HG02678 (cell line): ENCODE data around the gene AGAP9.
"Not testable (repeated sequence)": the region's sequence is repeated elsewhere in the genome, so short reads cannot be mapped to it uniquely, and the experiment has no call there.

Experiments used
- ATAC-seq: cut with Tn5 transposase; IDR thresholded peaks from one replicate; pipeline ENCODE4 v1.9.1; 2021; ENCODE audit warnings: mild to moderate bottlenecking, moderate library complexity; ENCODE audit not compliant: unreplicated experiment

The AGAP9 gene

DNA sequence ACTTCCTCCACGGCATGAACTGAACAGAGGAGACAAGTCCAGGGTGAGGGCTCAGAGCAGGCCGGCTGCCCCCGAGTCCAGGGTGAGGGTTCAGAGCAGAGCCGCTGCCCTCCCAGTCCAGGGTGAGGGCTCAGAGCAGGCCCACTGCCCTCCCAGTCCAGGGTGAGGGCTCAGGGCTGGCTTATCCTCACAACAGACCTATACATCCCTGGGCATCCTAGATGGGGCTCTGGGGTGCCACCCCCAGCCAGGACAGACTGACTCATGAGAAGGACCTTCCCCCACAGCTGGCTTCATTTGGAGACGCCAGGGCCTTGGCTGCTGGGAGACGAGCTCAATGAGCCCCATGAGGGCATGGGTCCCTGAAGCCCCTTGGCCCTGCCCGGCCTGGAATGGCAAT, 33.8 kb downstream of the AGAP9 start:
- not testable (repeated sequence) for ATAC-seq

DNA sequence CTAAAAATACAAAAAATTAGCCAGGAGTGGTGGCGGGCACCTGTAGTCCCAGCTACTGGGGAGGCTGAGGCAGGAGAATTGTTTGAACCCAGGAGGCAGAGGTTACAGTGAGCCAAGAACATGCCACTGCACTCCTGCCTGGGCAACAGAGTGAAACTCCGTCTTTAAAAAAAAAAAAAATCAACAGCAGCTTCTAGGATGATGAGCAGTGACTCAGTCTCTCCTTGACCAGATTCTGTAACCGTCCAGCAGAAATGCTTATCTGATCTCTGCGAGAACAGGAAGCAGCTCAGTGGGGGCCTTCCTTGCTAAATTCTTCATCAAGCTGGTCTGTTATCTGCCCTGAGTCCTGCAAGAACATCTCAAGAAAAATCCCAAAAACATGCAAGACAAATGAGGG, 37.5 kb downstream of the AGAP9 start:
- not testable (repeated sequence) for ATAC-seq

DNA sequence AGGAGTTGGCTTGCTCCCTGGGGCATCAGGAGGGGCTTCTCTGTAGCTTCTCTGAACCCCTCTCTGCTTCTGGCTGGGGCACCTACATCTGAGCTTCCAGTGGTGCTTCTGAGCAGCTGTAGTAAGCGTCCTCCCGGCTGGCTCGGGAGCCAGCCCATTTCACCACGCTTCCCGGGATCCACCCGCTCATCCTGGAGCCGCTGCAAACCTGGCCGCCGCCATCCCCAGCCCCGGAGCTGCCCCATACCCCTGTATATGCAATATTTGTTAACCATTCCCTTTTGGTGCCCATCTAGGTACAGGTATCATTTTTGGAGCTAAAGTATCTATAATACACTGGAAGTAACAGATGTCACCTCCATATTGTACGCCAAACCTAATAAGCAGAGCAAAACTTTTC, 38.7 kb downstream of the AGAP9 start:
- ATAC-seq: not testable (repeated sequence)

DNA sequence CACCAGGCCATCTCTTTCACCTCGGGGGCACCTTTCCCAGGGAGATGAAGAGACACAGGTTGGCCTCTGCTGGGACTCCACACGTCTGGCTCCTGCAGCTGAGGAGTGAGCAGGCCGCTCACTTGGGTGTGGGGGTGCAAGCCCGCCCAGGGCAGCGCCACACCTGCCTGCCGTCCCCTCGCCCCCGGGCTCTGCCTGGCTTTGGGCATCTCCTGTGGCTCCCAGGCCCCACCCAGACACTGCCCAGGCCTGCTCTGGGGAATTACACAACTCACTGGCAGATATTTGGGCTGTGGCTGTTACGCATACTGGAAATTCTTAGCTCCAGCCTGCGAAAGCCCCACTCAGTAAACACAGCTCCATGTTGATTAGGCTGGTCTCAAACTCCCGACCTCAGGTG, 39.5 kb downstream of the AGAP9 start, which contains the start of gene ANXA8:
TSS of gene ANXA8 (minus strand) at position 193 of the 400 bp plus-strand sequence. CDS start at position 11, 182 bp downstream.
- ATAC-seq: not testable (repeated sequence)

DNA sequence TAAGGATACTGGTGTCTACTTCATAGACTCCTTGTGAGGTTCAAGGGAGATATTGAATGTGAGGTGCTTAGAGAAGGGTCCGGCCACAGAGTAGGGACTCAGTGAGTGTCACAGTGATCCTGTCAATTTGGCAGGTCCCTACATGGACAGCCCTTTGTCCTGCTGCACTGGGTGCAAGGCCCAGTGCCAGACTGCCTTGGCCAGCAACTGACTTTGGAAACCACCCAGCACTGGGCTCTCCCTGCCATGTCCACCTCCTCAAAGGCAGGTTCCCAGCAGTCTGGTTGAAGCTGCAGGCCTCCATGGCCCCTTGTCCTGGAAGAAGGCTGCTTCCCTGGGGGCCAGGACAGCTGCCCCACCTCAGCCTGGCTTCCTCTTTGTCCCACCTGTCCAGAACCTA, 41.1 kb downstream of the AGAP9 start:
- ATAC-seq: not testable (repeated sequence)

DNA sequence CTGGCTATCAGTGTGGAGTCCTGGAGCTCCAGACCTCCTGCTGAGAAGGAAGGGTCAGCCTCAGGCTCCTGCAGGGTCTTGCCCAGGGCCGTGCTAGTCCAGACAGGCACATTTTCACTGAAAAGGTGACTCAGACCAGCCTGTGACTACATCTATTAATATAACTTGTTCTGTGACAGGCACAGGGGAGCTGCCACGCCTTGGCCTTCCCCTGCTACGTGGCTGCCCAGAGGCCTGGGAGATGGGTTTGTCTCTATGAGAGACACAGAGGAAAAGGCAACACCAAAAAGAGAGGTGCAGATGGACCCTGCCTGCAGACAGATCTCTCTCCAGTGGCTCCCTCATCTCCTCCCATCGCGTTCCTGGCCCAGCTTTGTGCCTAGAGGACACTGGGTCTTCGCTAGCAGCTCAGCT, 41.7 kb downstream of the AGAP9 start:
- not testable (repeated sequence) for ATAC-seq

DNA sequence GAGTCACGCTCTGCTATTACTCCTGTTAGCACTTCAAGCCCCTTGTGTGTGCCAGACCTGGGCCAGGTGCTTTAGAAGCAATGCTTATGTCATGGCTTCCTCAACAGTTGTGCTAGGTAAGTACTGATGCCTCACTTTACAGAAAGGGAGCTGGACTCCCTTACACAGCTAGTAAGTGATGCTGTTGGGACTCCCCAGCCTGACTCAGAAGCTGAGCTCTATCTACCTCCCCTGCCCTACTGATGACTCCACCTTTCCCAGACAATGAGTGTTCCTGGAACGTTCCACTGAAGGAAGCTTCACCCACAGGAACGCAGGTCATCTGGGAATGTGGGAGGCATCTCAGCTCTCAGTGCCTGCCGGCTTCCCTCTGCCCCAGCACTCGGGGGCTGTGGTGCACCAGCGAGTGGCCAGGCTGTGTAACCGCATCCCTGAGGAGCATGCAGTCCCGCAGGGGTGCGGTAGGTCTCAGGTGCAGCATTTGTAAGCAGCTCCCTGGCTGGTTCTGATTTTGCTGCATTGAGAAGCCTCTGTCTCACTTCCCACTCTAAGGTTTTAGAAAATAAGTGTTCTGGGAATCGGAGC, 42.2 kb downstream of the AGAP9 start:
- not testable (repeated sequence) for ATAC-seq

DNA sequence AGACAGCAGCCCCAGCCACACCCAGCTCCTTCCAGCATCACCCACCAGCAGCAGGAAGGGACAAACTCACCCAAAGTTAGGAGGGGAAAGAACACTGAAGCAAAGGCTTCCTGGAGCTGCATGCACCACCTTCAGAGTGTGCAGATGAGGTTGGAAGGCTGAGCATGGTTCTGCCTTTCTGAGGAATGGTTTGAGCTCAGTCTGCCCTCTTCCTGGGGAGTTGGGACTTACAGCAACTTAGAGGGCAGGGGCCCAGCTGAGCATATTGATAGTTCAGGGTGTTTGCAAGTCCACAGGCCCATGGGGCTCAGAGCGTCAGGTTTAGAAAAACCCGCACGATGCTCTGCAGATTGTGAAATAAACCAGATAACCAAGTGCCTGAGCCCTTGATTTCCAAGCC, 43.3 kb downstream of the AGAP9 start:
- not testable (repeated sequence) for ATAC-seq

DNA sequence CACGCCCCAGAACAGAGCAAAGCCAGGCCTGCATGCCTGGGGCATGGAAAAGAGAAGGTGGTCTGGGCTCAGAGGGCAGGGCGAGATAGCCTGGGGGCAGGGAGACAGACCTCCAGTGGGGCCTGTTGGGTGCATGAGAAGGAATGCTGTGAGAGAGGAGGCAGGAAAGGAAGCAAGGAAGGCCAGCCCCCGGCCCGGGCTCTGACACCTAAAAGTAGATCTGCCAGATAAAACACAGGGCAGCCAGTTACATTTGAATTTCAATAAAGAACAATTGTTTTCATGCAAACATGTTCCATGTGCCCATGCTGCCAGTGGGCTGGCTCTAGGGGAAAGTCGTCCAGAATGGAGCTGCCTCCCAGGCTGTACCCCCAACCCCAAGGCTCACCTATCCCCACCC, 45.3 kb downstream of the AGAP9 start:
- ATAC-seq: not testable (repeated sequence)

DNA sequence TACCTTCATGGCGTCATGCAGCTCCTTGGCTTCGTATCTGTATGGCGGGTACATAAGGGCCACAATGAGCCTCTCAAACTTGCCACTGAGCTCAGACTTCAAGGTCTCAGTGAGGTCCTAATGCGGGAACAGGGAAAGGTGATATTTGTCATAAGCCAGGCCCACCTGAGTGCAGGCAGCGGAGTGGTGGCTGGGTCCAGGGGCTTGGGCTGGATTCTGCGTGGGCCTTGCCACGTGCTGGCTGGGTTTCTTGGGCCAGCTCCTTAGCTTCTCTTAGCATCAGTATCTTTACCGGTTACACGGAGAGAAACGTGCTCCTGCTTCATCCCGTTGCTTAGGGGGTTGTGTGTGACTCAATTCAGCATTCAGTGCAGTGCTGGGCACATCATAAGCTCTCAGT, 46.4 kb downstream of the AGAP9 start:
- ATAC-seq: not testable (repeated sequence)

DNA sequence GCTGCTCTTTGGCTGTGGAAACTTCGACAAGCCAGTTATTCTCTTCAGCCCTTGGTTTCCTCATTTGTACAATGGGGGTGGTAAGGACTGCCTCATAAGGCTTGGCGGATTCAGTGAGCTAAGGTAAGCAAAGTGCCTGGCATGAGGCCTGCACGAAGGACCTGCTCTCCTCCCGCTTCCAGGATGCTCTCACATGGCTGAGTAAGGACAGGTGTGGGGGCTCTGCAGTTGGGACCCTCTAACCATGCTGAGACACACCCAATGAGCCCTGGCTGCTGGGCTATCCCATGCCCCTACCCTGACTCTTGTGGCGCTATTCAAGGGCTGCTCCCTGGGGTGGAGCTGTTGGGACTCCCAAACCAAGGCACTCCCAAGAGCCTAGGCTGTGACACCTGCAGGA, 48.3 kb downstream of the AGAP9 start:
- ATAC-seq: not testable (repeated sequence)

DNA sequence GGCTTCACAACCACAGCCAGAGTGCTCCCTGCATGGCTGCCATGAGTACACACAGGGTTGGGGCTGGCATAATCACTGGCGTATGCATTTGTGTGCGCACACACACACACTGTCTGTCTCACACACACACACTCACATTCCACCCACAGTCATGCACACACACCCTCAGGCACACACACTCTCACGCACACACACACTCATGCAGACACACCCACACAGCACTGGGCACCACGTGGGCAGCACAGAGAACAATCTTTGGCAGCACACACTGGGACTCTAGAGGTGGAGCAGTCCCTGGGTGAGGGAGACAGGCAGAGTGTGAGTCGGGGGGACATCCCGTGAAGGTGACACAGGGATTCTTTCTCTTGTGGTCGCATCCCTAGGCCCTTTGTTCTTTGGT, 49.9 kb downstream of the AGAP9 start:
- not testable (repeated sequence) for ATAC-seq

DNA sequence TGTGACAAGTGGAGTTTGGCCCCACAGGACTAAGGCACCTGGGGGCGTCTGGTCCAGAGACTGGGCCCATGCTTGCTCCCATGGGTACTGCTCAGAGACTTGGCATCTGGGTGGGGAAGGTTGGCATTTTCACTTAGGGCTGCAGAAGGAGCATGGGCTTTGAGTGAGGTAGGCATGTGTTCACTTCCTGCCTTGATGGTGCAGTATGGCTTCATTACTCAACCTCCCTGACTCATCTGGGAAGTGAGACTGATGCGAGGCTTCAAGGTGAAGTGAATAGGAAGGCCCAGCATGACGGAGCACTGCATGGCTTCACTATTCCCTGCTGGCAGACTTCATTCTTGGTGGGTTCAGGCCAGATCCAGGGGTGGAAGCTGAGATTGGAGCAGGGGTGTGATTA, 50.8 kb downstream of the AGAP9 start:
- ATAC-seq: not testable (repeated sequence)

DNA sequence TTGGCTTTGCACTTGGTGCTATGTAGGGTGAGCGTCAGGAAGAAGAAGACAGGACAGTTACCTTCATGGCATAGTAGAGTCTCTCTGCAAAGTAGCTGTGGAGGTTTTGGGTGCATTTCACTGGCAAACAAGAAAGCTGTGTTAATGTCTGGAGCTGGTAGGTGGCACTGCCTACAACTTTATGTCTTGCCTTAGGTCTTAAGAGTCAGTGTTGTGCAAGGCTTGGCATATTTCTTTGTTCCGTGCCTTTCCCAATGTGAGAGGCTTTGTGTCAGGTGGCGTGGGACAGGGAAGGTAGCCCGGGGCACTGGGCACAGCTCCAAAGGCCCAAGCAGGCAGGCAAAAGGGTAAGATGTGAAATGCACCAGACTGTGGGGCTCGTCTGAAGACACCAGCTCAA, 51.4 kb downstream of the AGAP9 start:
- ATAC-seq: not testable (repeated sequence)

DNA sequence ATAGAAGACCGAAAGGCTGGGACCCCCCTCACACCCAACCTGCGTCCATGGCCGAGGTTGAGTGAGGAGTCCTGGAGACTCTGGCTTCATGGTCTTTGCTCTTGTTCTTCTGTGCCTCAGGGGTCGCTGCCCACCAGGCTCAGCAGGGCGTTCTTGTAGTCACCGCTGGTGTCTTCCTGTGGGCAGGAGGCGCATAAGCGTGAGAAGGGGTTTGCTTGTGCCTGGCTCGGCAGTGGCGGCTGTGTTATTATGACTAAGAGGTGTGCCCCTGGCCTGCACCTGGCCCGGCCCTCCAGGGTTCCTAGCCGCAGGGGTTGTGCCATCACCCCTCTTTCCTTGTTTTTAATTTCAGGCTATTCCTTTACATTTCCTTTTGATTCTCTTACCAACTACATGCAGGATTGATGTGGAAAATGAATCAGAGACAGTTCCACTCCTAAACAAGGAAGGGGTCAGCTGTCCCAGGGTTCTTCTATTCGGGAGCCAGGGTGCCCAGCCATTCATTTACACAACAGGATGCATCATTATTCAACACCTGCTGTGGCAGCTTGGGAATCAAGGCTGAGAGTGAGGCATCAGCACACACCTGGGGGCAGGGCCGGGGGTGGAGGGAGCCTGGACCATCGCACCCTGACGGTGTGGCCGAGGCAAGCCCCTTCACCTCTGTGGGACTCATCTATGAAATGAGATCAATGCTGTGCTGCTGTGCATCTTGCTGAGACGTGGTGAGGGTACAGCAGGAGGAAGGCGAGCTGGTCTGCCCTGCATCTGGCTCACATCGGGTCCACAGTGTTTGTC, 54.5 kb downstream of the AGAP9 start:
- not testable (repeated sequence) for ATAC-seq

DNA sequence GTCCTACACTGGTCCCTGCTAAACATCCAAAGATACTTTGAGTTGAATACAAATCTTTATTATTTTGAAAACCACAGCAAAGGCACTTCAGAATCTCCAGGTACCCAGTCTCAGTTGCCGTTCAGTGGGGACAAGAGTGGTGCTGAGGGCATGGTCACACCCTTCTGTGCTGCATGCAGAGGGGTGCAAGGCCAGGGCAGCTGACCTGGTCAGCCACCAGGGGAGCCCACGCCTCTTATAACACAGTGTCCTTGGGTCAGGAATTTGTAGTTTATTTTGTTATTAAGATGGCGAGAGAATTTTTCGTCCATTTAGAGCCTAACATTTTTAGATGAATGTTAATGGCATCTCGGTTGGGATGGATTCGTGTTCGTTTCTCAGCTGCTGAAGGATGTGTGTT, 55.5 kb downstream of the AGAP9 start:
- not testable (repeated sequence) for ATAC-seq

DNA sequence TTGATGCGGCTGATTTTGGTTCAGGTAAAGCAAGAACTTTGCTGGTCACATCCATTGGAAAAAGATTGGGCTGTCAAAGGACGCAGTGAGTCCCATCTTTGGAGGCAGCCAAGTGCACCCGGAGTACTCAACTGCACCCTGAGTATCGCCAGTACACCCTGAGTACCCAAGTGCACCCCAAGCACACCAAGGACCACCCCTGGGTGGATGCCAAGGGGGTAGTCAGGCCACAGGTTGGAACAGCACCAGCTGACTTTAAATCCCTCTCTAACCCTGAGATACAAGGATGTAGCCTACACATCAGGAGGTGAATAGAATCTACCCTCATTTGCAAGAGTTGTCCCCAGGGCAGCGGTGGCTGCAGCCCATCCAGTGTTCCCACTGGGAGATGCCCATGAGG, 56.0 kb downstream of the AGAP9 start:
- not testable (repeated sequence) for ATAC-seq

DNA sequence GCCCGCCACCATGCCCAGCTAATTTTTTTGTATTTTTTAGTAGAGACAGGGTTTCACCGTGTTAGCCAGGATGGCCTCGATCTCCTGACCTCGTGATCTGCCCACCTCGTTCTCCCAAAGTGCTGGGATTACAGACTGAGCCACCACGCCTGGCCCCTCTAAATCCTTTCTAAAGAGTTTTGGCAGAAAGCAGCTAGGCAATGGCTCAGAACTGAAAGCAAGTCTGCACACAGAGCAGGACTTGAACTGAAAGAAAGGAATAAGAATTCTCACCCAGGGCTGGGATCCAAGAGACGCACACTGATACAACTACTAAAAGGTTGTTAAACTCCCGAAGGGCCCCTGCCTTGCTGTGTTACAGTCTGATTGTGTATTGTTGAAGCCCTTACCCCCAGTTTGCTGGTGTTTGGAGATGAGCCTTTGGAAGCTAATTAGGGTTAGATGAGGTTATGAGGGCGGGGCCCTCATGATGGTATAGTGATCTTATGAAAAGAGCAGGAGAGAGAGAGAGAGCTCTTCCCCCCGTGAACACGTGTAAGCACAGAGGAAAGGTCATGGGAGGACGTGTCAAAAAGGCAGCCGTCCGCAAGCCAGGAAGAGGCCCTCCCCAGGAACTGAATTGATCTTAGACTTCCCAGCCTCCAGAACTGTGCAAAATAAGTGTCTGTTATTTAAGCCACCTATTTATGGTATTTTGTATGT, 58.1 kb downstream of the AGAP9 start:
- not testable (repeated sequence) for ATAC-seq

DNA sequence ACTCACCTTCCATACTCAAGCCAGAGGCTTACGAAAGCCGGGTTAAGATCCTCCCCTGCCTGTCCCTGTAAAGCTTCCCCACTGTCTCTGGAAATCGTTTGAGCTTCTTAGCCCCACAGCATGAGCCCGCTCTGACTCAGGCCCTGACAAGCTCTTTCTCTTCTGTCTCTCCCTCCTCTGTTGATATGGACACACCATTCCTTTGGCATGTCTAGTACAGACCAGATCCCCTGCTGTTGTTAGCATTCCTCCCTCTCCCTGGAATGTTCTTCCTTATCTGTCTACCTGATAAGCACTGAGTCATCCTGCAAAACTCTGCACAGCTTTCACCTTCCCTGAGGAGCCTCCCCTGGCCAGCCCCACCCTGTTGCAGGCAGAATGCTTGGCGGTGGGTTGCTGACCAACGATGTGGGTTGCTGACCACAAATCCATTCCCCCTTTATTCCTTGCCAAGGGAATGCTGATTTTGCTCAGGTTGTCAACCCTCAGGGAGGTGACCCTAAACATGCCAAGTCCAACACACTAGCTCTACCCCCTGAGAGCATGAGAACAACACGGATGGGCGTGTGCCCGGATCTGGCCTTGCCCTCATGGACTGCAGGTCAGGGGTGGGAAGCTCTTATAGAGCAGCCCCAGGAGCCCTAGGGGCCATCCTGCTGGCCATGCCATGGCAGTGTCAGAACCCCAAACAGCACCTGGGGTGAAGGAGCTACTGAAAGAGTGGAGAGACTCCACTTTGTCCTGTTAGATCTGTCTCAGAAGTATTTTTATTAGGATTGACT, 60.7 kb downstream of the AGAP9 start:
- not testable (repeated sequence) for ATAC-seq

DNA sequence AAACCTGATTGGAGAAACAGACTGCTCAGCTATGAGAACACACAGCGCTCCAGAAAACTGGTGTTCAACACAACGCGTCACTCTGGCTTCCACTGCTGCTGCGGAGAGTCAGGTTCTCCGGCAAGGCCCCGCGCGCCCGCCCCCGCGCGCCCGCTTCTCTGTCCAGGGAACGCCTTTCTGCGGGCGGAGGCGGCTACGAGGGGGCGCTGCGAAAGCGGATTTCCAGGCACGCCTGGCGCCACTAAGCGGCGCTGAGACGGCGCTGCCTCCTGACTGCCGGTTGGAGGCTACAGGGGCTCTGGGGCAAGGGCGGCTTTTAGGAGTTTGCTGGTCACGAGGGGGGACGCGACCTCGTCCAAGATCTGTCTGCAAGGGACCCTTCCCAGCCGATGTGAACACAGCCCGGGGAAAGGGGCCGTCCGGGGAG, 62.2 kb downstream of the AGAP9 start:
- peak; percentile 63 for ATAC-seq
